ENCODE measurements around the gene SMPD3.

Gene SMPD3

DNA sequence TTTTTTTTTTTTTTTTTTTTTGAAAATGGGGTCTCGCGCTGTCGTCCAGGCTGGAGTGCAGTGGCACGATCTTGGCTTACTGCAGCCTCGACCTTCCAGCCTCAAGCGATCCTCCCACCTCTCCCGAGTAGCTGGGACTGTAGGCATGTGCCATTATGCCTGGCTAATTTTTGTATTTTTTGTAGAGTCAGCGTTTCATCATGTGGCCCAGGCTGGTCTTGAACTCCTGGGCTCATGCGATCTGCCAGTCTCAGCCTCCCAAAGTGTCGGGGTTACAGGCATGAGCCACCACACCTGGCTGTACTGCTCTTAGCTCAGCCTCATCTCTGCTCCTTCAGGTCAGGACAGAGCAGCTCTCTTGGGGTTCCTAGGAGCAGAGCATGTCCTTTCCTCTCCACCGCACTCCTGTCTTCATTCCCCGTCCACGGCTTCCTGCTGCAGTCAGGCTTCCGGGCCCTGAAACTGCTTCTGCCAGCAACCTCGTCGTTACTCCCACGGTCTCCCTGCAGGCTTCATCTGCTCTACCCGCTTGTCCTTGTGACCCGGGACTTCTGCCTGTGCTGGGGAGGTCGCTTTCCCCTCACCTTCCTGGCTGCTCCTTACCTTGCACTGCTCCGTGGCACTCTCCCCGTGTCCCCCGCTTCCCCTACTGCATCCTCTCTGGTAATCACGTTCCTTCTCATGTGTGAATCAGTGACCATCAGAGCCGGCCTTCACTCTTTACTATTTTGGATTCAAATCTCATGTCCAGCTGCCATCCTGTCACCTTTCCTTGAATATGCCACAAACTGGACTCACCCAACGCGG, 99.5 kb downstream of the SMPD3 start:
- FAIRE-seq = no peak
- no peak for DNase-seq (ENCODE audit: extremely low spot score, insufficient read length, low read depth)

- no peak for DNase-seq (ENCODE audit: extremely low spot score, insufficient read length, low read depth)
- no peak for FAIRE-seq
Measured at GRCh38 chr16:68347605-68348004, 100.7 kb downstream of the SMPD3 start.

DNA sequence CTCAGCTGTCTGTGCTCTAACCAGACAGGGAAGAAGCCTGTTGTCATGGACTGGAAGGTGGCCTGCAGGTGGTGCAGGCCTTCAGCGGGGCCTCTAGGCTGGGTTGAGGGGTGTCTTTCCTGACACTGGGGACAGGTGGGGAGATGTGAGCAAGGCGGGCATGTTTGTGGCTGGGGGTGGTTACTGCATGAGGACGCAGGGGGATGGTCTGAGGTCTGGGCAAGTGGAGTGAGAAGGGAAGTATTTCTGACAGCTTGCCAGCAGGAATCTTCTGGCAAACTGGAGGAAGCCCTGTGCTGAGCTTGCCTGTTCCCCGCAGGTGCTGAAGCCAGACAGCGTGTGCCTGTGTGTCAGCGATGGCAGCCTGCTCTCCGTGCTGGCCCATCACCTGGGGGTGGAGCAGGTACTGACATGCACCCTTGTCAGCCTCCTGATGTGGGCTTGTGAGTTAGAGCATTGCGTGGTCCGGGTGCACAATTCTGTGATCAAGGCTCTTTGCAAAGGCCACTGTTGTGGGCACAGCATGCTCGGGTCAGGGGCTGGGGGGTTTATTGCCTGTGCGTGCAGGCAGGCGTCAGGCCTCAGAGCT, 101.3 kb downstream of the SMPD3 start:
- DNase-seq (ENCODE audit: extremely low spot score, insufficient read length, low read depth) (no peak), FAIRE-seq (no peak)

DNA sequence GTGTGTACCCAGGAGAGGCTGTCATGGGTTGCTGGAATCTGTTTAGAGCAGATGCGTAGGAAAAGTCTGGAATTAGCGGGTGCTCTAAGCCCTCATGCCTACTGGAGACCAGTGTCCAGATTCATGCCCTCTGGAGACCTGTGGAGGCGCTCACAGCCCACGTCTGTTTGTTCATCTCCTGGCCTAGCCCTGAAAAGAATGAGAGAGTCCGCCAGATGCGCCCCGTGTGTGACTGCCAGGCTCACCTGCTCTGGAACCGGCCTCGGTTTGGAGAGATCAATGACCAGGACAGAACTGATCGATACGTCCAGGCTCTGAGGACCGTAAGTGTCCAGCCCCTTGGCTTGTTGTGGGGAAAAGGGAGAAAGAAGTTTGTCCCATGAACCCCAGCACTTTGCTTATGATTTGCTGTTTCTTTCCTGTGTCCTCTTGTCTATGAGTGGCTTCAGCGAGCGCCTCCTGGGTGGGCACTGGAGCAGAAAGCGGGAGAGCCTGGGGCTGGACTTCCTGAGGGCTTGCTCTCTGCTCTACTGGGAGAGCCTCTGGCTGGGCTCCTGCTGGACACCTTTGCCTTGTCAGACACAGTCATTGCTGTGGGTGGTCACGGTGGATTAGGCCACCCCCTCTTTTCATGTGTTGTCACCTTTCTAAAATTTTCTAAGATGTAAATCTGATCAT, 102.2 kb downstream of the SMPD3 start:
- no peak for FAIRE-seq

DNA sequence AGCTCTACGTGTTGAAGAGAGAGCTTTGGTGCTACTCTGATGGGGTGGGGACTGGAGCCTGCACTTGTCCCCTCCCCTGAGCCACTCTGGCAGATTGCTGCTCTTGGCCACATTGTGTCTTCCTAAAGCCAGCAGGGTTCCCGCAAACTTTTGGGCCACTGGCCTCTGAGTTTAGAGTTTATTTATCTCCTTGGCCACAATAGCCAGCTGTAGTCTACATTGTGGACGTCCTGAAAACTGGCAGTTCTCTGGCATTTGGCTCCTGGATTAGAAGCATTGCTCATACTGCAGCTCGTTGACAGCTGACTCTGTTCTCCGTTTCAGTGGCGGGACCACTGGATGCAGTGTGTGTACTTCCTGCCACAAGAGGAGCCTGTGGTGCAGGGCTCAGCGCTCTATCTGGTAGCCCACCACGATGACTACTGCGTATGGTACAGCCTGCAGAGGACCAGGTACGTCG, 102.9 kb downstream of the SMPD3 start:
- no peak for DNase-seq (ENCODE audit: extremely low spot score, insufficient read length, low read depth)

More for the DNA sequence above, 102.2 kb downstream of the SMPD3 start:
- DNase-seq (ENCODE audit: extremely low spot score, insufficient read length, low read depth) = no peak

DNA sequence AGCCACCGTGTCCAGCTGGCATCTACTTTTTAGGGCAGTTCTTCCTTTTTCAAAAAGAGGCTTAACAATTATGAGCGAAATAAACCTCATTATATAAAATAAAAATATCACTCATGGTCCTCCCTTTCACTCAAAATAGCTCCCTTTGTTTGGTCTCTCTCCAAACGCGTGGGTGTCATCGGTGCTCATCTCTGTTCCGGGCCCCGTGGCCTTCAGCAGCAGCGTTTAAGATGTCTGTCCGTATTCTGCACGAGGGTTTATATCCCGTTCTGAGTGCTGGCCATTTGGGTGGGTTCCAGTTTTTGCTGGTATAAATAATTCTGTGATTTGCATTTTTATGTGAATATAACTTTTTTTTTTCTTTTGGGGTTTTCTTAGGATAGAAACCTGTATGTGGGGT, 104.1 kb downstream of the SMPD3 start:
- no peak for DNase-seq (ENCODE audit: extremely low spot score, insufficient read length, low read depth)
- no peak for FAIRE-seq

More for the DNA sequence above, 102.9 kb downstream of the SMPD3 start:
- no peak for FAIRE-seq

DNA sequence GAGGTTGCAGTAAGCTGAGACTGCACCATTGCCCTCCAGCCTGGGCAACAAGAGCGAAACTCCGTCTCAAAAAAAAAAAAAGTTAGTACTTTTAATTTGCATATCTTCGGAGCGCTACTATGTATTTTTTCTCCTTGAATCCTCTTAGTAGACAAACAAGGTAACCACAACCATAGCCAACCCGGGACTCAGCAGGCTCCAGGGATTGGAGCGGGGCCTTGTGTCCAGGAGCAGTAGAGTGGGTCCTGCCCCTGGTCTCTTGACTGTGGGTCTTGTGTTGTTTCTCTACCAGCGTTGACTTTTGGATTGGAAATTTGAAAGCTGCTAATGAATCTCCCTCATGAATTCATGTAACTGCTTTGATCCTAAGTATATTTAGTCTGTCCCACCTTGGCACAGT, 105.2 kb downstream of the SMPD3 start:
- DNase-seq (ENCODE audit: extremely low spot score, insufficient read length, low read depth) = no peak
- no peak for FAIRE-seq

DNA sequence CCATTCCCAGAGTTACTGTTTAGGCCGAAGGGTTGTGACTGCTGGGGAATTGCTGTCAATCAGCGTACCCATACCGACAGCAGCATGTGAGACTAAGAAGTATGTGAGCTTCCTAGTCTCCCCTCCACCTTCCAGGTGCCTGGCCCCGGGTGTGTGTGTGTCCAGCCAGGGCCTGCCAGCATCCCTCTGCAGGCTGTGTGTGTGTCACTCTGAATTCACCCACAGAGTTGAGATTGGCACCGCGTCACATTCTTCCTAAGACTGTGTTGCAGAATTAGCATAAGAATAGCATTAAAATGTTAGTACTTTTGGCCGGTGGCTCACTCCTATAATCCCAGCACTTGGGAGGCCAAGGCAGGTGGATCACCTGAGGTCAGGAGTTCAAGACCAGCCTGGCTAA, 105.7 kb downstream of the SMPD3 start:
- no peak for DNase-seq (ENCODE audit: extremely low spot score, insufficient read length, low read depth)
- no peak for FAIRE-seq

GRCh38 chr16:68339214-68339613, 109.1 kb downstream of the SMPD3 start:
- DNase-seq (ENCODE audit: extremely low spot score, insufficient read length, low read depth) = no peak
- no peak for FAIRE-seq

- FAIRE-seq (no peak), DNase-seq (ENCODE audit: extremely low spot score, insufficient read length, low read depth) (no peak)
Measured at GRCh38 chr16:68338326-68339119, 109.8 kb downstream of the SMPD3 start.

DNA sequence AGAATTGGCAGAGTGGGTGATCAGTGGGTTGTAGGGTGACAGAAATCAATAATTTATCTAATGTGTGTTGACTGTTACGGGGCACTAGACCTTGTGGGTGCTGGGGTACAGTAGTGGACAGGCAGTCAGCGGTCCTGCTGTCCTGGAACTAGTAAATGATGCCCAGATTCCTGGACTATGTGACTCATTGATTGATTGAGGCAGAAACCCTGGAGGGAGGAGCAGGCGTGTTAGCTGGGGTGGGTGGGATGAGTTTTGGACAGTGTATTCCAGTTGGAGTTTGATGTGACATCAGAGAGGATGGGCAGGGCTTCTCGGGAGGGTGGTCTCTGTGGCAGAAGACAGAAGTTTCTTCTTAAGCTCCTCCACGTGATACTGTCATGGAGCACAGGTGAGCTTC, 113.1 kb downstream of the SMPD3 start:
- DNase-seq (ENCODE audit: extremely low spot score, insufficient read length, low read depth) (no peak), FAIRE-seq (no peak)

DNA sequence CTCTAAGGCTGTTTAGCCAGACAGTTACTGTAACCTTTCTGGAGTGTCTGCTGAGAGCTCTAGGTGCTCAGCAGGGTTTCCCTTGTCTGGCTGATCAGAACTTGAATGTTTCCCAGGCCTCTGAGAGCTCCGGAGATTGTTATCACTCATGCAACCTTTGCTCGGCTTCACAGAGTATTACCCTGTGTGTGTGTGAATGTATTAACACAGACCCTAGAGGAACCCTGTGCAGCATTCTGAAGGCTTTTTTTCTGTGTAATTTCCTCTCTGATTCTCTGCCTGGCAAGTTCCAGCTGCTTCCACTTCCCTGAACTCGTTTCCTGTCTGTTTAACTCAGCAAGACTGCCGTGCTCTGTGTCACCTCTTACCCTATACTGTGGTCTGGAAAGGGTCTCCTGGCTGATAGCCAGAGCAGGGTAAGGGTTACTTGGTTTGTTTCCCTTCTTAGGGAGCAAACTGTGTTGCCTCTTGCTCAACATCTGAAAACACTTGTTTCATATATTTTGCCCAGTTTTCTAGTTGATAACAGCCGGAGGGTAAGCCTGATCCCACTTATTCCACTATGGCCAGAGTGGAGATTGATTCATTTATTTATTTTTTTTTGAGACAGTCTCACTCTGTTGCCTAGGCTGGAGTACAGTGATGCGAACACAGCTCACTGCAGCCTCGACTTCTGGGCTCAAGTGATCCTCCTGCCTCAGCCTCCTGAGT, 115.7 kb downstream of the SMPD3 start:
- no peak for DNase-seq (ENCODE audit: extremely low spot score, insufficient read length, low read depth)
- no peak for FAIRE-seq

- DNase-seq (ENCODE audit: extremely low spot score, insufficient read length, low read depth) = no peak
- FAIRE-seq = no peak
Measured at GRCh38 chr16:68331879-68332410, 116.4 kb downstream of the SMPD3 start.

- FAIRE-seq (no peak), DNase-seq (ENCODE audit: extremely low spot score, insufficient read length, low read depth) (no peak)
Measured at GRCh38 chr16:68328860-68329390, 119.4 kb downstream of the SMPD3 start.

DNA sequence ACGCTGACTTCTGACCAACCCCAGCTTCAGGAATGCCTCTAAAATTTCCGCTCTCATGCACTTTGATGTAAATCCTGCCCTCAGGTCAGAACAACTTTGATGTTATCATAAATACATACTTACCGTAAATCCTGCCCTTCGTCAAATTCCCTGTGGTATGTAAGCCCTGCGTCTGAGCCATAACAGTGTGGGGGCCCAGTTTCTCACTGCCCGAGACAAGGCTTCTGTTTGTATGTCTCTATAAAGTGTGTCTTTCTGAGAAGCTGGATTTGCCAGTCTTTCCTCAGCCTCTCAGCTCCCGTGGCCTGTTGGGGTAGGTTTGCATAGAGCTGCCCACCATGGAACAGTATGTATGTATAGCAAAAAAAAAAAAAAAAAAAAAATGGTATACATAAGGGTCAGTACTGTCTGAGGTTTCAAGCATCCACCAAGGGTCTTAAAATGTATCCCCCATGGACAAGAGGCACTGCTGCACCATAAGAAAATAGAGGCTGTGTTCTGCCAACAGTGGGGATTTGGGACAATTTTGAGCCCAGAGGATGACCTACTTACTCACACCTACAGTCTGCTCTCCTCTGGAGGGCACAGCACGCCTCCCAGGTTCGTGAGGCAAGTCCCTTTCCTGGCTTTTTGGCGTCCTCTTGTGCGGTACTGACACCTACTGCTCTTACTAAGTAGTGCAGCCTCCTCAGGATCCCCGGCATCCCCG, 120.0 kb downstream of the SMPD3 start:
- peak; percentile 94 for FAIRE-seq

DNA sequence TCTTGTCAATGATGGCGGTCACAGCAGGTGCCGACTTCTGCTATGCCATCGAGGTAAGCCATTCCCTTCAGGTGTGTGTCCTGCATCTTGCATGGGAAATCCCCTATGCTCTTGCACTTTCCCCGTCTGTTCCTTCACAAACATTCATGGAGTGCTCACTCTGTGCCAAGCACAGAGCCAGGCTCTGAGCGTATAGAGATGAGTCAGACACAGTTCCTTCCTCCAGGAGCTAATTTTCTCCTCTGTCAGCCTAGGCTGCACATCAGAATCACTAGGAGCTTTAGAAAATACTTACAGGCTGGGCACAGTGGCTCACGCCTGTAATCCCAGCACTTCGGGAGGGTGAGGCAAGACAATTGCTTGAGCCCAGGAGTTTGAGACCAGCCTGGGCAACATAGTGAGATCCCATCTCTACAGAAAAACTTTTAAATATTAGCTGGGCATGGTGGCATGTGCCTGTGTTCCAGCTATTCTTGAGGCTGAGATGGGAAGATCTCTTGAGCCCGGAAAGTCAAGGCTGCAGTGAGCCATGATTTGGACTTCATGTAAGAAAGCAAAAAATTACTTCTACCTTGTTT, 123.4 kb downstream of the SMPD3 start:
- FAIRE-seq (no peak), DNase-seq (ENCODE audit: extremely low spot score, insufficient read length, low read depth) (no peak)

More for the DNA sequence above, 120.0 kb downstream of the SMPD3 start:
- peak; percentile 71 for DNase-seq (ENCODE audit: extremely low spot score, insufficient read length, low read depth)

- FAIRE-seq (no peak), DNase-seq (ENCODE audit: extremely low spot score, insufficient read length, low read depth) (no peak)
Measured at GRCh38 chr16:68324336-68324735, 124.0 kb downstream of the SMPD3 start.

DNA sequence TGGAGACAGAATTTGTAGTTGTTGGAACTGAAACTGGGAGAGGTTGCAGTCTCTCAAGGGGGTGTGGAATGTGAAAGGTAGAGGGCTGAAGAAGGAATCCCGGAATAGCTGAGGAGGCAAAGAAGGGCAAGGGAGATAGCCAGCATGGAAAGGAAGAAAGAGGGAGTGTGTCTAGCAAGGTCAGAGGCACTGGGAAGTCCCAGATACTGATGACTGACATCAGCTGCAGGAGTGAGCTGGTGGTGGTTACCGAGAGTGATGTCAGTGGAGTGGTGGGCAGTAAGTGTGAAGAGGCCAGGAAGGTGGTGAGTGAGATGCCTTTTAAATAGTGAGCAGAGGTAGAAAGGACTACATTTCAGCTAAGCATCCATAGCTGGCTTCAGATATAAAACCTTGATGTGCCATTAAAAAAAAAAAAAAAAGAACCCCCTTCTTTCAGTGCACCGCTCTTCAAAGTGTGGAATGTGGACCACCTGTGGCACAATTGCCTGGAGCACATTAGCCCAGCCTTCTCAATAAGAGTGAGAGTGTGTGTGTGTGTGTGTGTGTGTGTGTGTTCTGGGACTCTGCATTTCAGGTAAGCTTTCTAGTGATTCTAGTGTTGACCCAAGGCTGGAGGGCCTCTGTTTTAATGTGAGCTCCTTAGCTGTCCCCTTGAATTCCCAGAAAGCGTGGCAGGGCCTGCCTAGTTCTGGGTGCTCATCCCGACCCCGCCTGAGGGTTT, 129.0 kb downstream of the SMPD3 start:
- FAIRE-seq (peak; percentile 61), DNase-seq (ENCODE audit: extremely low spot score, insufficient read length, low read depth) (peak; percentile 17)

Measured in GM18507 (cell line).